Measurements from ENCODE around the gene DHODH. TPM values are rescaled to one million over a fixed set of nuclear protein-coding genes. Genes with fewer than 3 reads are reported as not detected.

Gene DHODH
- total and polyA plus RNA-seq, 2 of the 13 experiments (the other 11 are each of a cell fraction or from before 2014, with no cell fraction given), result 10.7 to 16.4 TPM

GRCh38 chr16:71961066-71962039 lies 47.2 kb upstream of the DHODH start (continued):
- TF ChIP-seq SOX13 (IDR thresholded peaks at IDR 0.05) (no peak), SOX13 (CRISPR knock-in tag; conservative IDR thresholded peaks at IDR 0.05 in 1 of 2, IDR thresholded peaks at IDR 0.05 in 1 of 2) (peak in 1 of 2 experiments; percentile 52; a peak in 1 of 4 replicates), SIX4 (CRISPR knock-in tag; IDR thresholded peaks at IDR 0.05) (no peak), HMG20B (CRISPR knock-in tag; conservative IDR thresholded peaks at IDR 0.05) (no peak), KLF6 (CRISPR knock-in tag; IDR thresholded peaks at IDR 0.05) (0 out of 2 replicates have a peak, but pooled peaks have one; percentile 61), ZNF878 (CRISPR knock-in tag; IDR thresholded peaks at IDR 0.05) (no peak), BORCS8-MEF2B (CRISPR knock-in tag; IDR thresholded peaks at IDR 0.05) (peak; percentile 53; the same call in 1 of the 2 replicates), MIXL1 (CRISPR knock-in tag; IDR thresholded peaks at IDR 0.05) (peak; percentile 60; the same call in 1 of the 2 replicates), ZSCAN9 (CRISPR knock-in tag; IDR thresholded peaks at IDR 0.05; ENCODE audit: borderline replicate concordance) (0 out of 2 replicates have a peak, but pooled peaks have one; percentile 73), ZSCAN25 (CRISPR knock-in tag; IDR thresholded peaks at IDR 0.05) (no peak), PCBP2 (optimal IDR thresholded peaks at IDR 0.05; ENCODE audit: low read depth, low read length, poor library complexity, severe bottlenecking) (no peak), ZFP90 (CRISPR knock-in tag; IDR thresholded peaks at IDR 0.05; ENCODE audit: borderline replicate concordance) (no peak), ZNF605 (CRISPR knock-in tag; IDR thresholded peaks at IDR 0.05) (0 out of 2 replicates have a peak, but pooled peaks have one; percentile 30), CCDC6 (CRISPR knock-in tag; IDR thresholded peaks at IDR 0.05) (peak; percentile 29; the same call in 1 of the 2 replicates), PAXIP1 (CRISPR knock-in tag; conservative IDR thresholded peaks at IDR 0.05) (0 out of 2 replicates have a peak, but pooled peaks have one; percentile 23)
- TF ChIP-seq, protein P1, sequence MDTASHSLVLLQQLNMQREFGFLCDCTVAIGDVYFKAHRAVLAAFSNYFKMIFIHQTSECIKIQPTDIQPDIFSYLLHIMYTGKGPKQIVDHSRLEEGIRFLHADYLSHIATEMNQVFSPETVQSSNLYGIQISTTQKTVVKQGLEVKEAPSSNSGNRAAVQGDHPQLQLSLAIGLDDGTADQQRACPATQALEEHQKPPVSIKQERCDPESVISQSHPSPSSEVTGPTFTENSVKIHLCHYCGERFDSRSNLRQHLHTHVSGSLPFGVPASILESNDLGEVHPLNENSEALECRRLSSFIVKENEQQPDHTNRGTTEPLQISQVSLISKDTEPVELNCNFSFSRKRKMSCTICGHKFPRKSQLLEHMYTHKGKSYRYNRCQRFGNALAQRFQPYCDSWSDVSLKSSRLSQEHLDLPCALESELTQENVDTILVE (CRISPR knock-in tag; IDR thresholded peaks at IDR 0.05), result peak; percentile 60; the same call in 1 of the 2 replicates
- TF ChIP-seq, protein P2, sequence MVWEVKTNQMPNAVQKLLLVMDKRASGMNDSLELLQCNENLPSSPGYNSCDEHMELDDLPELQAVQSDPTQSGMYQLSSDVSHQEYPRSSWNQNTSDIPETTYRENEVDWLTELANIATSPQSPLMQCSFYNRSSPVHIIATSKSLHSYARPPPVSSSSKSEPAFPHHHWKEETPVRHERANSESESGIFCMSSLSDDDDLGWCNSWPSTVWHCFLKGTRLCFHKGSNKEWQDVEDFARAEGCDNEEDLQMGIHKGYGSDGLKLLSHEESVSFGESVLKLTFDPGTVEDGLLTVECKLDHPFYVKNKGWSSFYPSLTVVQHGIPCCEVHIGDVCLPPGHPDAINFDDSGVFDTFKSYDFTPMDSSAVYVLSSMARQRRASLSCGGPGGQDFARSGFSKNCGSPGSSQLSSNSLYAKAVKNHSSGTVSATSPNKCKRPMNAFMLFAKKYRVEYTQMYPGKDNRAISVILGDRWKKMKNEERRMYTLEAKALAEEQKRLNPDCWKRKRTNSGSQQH (CRISPR knock-in tag; IDR thresholded peaks at IDR 0.05; ENCODE audit: low read depth), result 0 out of 2 replicates have a peak, but pooled peaks have one; percentile 43
- TF ChIP-seq, protein P3, sequence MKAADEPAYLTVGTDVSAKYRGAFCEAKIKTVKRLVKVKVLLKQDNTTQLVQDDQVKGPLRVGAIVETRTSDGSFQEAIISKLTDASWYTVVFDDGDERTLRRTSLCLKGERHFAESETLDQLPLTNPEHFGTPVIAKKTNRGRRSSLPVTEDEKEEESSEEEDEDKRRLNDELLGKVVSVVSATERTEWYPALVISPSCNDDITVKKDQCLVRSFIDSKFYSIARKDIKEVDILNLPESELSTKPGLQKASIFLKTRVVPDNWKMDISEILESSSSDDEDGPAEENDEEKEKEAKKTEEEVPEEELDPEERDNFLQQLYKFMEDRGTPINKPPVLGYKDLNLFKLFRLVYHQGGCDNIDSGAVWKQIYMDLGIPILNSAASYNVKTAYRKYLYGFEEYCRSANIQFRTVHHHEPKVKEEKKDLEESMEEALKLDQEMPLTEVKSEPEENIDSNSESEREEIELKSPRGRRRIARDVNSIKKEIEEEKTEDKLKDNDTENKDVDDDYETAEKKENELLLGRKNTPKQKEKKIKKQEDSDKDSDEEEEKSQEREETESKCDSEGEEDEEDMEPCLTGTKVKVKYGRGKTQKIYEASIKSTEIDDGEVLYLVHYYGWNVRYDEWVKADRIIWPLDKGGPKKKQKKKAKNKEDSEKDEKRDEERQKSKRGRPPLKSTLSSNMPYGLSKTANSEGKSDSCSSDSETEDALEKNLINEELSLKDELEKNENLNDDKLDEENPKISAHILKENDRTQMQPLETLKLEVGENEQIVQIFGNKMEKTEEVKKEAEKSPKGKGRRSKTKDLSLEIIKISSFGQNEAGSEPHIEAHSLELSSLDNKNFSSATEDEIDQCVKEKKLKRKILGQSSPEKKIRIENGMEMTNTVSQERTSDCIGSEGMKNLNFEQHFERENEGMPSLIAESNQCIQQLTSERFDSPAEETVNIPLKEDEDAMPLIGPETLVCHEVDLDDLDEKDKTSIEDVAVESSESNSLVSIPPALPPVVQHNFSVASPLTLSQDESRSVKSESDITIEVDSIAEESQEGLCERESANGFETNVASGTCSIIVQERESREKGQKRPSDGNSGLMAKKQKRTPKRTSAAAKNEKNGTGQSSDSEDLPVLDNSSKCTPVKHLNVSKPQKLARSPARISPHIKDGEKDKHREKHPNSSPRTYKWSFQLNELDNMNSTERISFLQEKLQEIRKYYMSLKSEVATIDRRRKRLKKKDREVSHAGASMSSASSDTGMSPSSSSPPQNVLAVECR (CRISPR knock-in tag; IDR thresholded peaks at IDR 0.05; ENCODE audit: borderline replicate concordance), result peak; percentile 24; the same call in 1 of the 2 replicates
